ENCODE results near the gene PCSK2.

GRCh38 chr20:17522528-17522927 is 295.7 kb downstream of the PCSK2 start:
- TF ChIP-seq POLR2A (IDR thresholded peaks at IDR 0.05) (no peak), CTCF (IDR thresholded peaks at IDR 0.05) (no peak)

All from lower leg skin (tissue), 3 donors.